ENCODE measurements around the gene ADAMTSL4.

DNA sequence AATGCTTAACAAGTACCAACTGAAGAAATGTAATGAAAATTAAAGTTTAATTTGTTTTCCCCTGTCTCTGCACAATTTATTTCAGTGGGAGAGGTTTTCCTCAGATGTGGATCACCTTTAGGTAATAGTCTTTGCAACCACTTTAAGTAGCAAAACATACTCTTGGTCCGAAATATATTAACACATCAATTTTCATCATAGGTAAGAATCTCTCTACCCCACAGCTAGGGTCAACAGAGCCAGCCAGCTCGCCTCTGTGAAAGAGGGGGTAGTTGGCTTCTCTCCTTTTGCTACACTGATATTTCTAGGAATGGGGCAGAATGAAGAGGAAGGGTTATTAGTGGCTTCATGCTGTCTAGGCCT, 55.0 kb downstream of the ADAMTSL4 start:
- TF ChIP-seq, protein P1, sequence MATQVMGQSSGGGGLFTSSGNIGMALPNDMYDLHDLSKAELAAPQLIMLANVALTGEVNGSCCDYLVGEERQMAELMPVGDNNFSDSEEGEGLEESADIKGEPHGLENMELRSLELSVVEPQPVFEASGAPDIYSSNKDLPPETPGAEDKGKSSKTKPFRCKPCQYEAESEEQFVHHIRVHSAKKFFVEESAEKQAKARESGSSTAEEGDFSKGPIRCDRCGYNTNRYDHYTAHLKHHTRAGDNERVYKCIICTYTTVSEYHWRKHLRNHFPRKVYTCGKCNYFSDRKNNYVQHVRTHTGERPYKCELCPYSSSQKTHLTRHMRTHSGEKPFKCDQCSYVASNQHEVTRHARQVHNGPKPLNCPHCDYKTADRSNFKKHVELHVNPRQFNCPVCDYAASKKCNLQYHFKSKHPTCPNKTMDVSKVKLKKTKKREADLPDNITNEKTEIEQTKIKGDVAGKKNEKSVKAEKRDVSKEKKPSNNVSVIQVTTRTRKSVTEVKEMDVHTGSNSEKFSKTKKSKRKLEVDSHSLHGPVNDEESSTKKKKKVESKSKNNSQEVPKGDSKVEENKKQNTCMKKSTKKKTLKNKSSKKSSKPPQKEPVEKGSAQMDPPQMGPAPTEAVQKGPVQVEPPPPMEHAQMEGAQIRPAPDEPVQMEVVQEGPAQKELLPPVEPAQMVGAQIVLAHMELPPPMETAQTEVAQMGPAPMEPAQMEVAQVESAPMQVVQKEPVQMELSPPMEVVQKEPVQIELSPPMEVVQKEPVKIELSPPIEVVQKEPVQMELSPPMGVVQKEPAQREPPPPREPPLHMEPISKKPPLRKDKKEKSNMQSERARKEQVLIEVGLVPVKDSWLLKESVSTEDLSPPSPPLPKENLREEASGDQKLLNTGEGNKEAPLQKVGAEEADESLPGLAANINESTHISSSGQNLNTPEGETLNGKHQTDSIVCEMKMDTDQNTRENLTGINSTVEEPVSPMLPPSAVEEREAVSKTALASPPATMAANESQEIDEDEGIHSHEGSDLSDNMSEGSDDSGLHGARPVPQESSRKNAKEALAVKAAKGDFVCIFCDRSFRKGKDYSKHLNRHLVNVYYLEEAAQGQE (IDR thresholded peaks at IDR 0.05; ENCODE audit: low read depth), result no peak
- no peak for TF ChIP-seq CREB1 (IDR thresholded peaks at IDR 0.05; ENCODE audit: low read depth)
- no peak for TF ChIP-seq EP300 (IDR thresholded peaks at IDR 0.05; ENCODE audit: borderline replicate concordance)
- no peak for TF ChIP-seq TCF12 (IDR thresholded peaks at IDR 0.05; ENCODE audit: low read depth)
- no peak for TF ChIP-seq CEBPB (IDR thresholded peaks at IDR 0.05)
- no peak for TF ChIP-seq EGR1 (IDR thresholded peaks at IDR 0.05)
